Natural killer cell (primary cell): ENCODE measurements around the gene PLCB1. TPM values are rescaled to one million over a fixed set of nuclear protein-coding genes. Genes with fewer than 3 reads are reported as not detected.

ENCODE experiments used
- ATAC-seq, 3 donors: fragments of 150-1000 bp in 2 of 3; fragments of 200-7000 bp in 1 of 3; cut with Tn5 transposase; 1 replicate in 1 of 3; 2 replicates in 2 of 3; pipeline ENCODE4 v1.10.0; 2021; ENCODE audit warnings: mild to moderate bottlenecking in 2 of 3, moderate library complexity in 2 of 3
- DNase-seq, 2 donors: peaks; one replicate each; pipeline versions ENCODE4 v3.0.0 to v3.0.0-alpha.2; 2013 to 2021; ENCODE audit warnings: mixed read lengths in 1 of 2
- H3K27ac ChIP-seq: one replicate; pipeline ENCODE4 v1.5.1; 2013; ENCODE audit warnings: mild to moderate bottlenecking, low read length
- H3K27me3 ChIP-seq: one replicate; pipeline ENCODE4 v1.6.1; 2013; ENCODE audit warnings: low read length; ENCODE audit not compliant: control insufficient read depth, insufficient read depth
- H3K36me3 ChIP-seq: one replicate; pipeline ENCODE4 v1.6.1; 2013; ENCODE audit warnings: low read length; ENCODE audit not compliant: control insufficient read depth, insufficient read depth
- H3K4me1 ChIP-seq: one replicate; pipeline ENCODE4 v1.6.1; 2013; ENCODE audit warnings: low read length; ENCODE audit not compliant: control insufficient read depth, insufficient read depth
- H3K4me3 ChIP-seq: one replicate; pipeline ENCODE4 v1.5.1; 2013; ENCODE audit warnings: low read length
- H3K9me3 ChIP-seq: one replicate; pipeline ENCODE4 v1.6.1; 2013; ENCODE audit warnings: low read length; ENCODE audit not compliant: control insufficient read depth, insufficient read depth
- H3K27ac Mint-ChIP-seq, 2 donors: one replicate each; pipeline ENCODE4 v1.8.0; 2022; ENCODE audit warnings: mild to moderate bottlenecking in 2 of 2, mixed read lengths in 2 of 2, moderate library complexity in 1 of 2
- H3K27me3 Mint-ChIP-seq, 2 donors: one replicate each; pipeline ENCODE4 v1.8.0; 2022; ENCODE audit warnings: low read depth in 2 of 2, mixed read lengths in 2 of 2
- H3K36me3 Mint-ChIP-seq: one replicate; pipeline ENCODE4 v1.8.0; 2022; ENCODE audit warnings: mixed read lengths
- H3K4me1 Mint-ChIP-seq, 2 donors: one replicate each; pipeline ENCODE4 v1.8.0; 2022; ENCODE audit warnings: mixed read lengths in 2 of 2
- H3K4me3 Mint-ChIP-seq: one replicate; pipeline ENCODE4 v1.8.0; 2022; ENCODE audit warnings: mild to moderate bottlenecking, moderate library complexity, mixed read lengths
- H3K9me3 Mint-ChIP-seq, 2 donors: one replicate each; pipeline ENCODE4 v1.8.0; 2022; ENCODE audit warnings: mixed read lengths in 2 of 2
- WGBS: methylation state at CpG from one replicate; pipeline ENCODE4 v1.1.7; 2013; ENCODE audit warnings: missing lambda C conversion rate; ENCODE audit not compliant: insufficient coverage; 5-methylcytosine and 5-hydroxymethylcytosine counted together
- intact Hi-C: fragments of 100-400 bp; cut with micrococcal nuclease; formaldehyde crosslinking; loops from one replicate; pipeline ENCODE4 v1.14.2; 2022
- total RNA-seq, 4 donors: library from RNA; stranded (reverse); fragments of 120-200 nt in 1 of 4; gene quantifications; one replicate each; pipeline versions ENCODE4 v1.2.3 to v1.2.4, GENCODE V29; 2013 to 2022
- TF ChIP-seq, protein P1 (sequence below): fragments of 200-600 bp; IDR thresholded peaks from one replicate; pipeline ENCODE4 v1.8.0; 2022; ENCODE audit warnings: antibody characterized with exemption

PLCB1 gene
- total RNA-seq, 3 donors from 2014 or later (not counting 1 experiment from before 2014, with no cell fraction given) = 48.7 to 66.2 (median 57.7) TPM

DNA sequence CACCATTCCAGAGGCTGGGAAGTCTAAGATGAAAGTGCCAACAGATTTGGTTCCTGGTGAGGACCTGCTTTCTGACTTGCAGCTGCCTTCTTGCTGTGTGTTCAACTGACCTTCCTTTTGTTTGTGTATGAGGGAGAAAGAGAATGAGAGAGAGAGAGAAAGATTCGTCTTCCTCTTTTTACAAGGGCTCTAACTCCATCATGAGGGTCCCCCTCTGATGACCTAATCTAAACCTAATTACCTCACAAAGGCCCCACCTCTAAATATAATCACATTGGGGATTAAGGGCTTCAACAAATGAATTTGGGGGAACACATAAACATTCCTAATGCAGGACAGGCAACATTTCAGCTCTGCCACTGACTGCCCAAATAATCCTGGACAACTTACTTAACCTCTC lies 130.7 kb downstream of the PLCB1 start:
- peaks cover 18 to 34% of the 10 kb centered on the region in 2 donors for H3K4me1 Mint-ChIP-seq
- H3K27ac Mint-ChIP-seq = no peak overlapping the region
- no peaks in the 10 kb centered on the region for H3K9me3 Mint-ChIP-seq
- no CpG with 5 or more reads among the region's 1 CpG for WGBS
- H3K4me3 ChIP-seq = no peak overlapping the region
- no peaks in the 10 kb centered on the region for H3K4me1 ChIP-seq
- no peaks in the 10 kb centered on the region for H3K9me3 ChIP-seq
- no peaks in the 10 kb centered on the region for H3K36me3 ChIP-seq
- DNase-seq = no peak
- H3K4me3 Mint-ChIP-seq = no peak overlapping the region
- intact Hi-C loops = no loop called here
- no peaks in the 10 kb centered on the region for H3K27me3 Mint-ChIP-seq
- H3K36me3 Mint-ChIP-seq = no peaks in the 10 kb centered on the region
- no peak overlapping the region for H3K27ac ChIP-seq
- ATAC-seq = no peak
- TF ChIP-seq, protein P1, sequence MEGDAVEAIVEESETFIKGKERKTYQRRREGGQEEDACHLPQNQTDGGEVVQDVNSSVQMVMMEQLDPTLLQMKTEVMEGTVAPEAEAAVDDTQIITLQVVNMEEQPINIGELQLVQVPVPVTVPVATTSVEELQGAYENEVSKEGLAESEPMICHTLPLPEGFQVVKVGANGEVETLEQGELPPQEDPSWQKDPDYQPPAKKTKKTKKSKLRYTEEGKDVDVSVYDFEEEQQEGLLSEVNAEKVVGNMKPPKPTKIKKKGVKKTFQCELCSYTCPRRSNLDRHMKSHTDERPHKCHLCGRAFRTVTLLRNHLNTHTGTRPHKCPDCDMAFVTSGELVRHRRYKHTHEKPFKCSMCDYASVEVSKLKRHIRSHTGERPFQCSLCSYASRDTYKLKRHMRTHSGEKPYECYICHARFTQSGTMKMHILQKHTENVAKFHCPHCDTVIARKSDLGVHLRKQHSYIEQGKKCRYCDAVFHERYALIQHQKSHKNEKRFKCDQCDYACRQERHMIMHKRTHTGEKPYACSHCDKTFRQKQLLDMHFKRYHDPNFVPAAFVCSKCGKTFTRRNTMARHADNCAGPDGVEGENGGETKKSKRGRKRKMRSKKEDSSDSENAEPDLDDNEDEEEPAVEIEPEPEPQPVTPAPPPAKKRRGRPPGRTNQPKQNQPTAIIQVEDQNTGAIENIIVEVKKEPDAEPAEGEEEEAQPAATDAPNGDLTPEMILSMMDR = no peak
- no peaks in the 10 kb centered on the region for H3K27me3 ChIP-seq

DNA sequence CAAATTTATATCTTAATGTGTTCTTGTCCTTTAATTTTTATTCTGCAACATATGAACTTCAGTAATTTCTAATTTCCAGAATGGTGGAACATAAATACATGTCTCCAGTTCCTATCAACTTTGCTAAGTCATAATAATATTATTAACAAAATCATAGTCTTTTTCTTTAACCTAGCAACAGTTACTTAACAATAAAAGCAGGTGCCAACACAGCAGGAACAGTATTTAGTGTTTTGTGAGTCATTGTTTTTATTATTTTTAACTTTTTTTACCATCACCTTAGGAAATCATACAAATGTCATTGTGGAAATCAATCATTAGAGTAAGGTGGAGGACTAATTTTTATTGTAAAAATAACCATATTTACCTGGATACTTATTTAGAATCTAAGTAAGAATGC lies 133.5 kb downstream of the PLCB1 start:
- Histone ChIP-seq H3K36me3 (no peaks in the 10 kb centered on the region), H3K27me3 (no peaks in the 10 kb centered on the region), H3K27ac (no peak overlapping the region), H3K4me1 (no peaks in the 10 kb centered on the region), H3K9me3 (no peaks in the 10 kb centered on the region), H3K4me3 (no peak overlapping the region)
- Mint-ChIP-seq H3K4me3 (no peak overlapping the region), H3K27me3 (no peaks in the 10 kb centered on the region), H3K27ac (no peak overlapping the region), H3K4me1 (peaks cover 21 to 24% of the 10 kb centered on the region in 2 donors), H3K9me3 (no peaks in the 10 kb centered on the region), H3K36me3 (no peaks in the 10 kb centered on the region)
- TF ChIP-seq, protein P1 = no peak
- ATAC-seq = no peak
- no peak for DNase-seq
- intact Hi-C loops = no loop called here

GRCh38 chr20:8267009-8267408 lies 134.9 kb downstream of the PLCB1 start:
- no peaks in the 10 kb centered on the region for H3K9me3 Mint-ChIP-seq
- no peaks in the 10 kb centered on the region for H3K36me3 Mint-ChIP-seq
- no peaks in the 10 kb centered on the region for H3K36me3 ChIP-seq
- no peaks in the 10 kb centered on the region for H3K27me3 ChIP-seq
- no peak overlapping the region for H3K27ac ChIP-seq
- no peak overlapping the region for H3K4me3 ChIP-seq
- DNase-seq = no peak
- H3K4me1 Mint-ChIP-seq = peaks cover 27 to 31% of the 10 kb centered on the region in 2 donors
- no peaks in the 10 kb centered on the region for H3K4me1 ChIP-seq
- intact Hi-C loops = no loop called here
- no peak overlapping the region for H3K4me3 Mint-ChIP-seq
- 95% methylated on average over 6 of the region's 6 CpGs for WGBS
- ATAC-seq = no peak
- TF ChIP-seq, protein P1 = no peak
- H3K27ac Mint-ChIP-seq = no peak overlapping the region
- no peaks in the 10 kb centered on the region for H3K9me3 ChIP-seq
- H3K27me3 Mint-ChIP-seq = no peaks in the 10 kb centered on the region

GRCh38 chr20:8271727-8272126 lies 139.7 kb downstream of the PLCB1 start:
- Histone ChIP-seq H3K4me1 (no peaks in the 10 kb centered on the region), H3K9me3 (no peaks in the 10 kb centered on the region), H3K27me3 (no peaks in the 10 kb centered on the region), H3K36me3 (no peaks in the 10 kb centered on the region), H3K4me3 (no peak overlapping the region), H3K27ac (no peak overlapping the region)
- H3K9me3 Mint-ChIP-seq = no peaks in the 10 kb centered on the region
- DNase-seq = no peak
- no peak for ATAC-seq
- no peaks in the 10 kb centered on the region for H3K36me3 Mint-ChIP-seq
- no peak overlapping the region for H3K27ac Mint-ChIP-seq
- TF ChIP-seq, protein P1 = no peak
- WGBS = 29% methylated on average over 2 of the region's 2 CpGs
- peaks cover 35 to 36% of the 10 kb centered on the region in 2 donors for H3K4me1 Mint-ChIP-seq
- intact Hi-C loops = no loop called here
- no peak overlapping the region for H3K4me3 Mint-ChIP-seq
- no peaks in the 10 kb centered on the region for H3K27me3 Mint-ChIP-seq
